Femur (tissue), 1 donor: ENCODE measurements around the gene UVRAG.

Source experiments
- DNase-seq: peaks from one replicate; pipeline ENCODE4 v3.0.0-alpha.2; 2017

The UVRAG gene

DNA sequence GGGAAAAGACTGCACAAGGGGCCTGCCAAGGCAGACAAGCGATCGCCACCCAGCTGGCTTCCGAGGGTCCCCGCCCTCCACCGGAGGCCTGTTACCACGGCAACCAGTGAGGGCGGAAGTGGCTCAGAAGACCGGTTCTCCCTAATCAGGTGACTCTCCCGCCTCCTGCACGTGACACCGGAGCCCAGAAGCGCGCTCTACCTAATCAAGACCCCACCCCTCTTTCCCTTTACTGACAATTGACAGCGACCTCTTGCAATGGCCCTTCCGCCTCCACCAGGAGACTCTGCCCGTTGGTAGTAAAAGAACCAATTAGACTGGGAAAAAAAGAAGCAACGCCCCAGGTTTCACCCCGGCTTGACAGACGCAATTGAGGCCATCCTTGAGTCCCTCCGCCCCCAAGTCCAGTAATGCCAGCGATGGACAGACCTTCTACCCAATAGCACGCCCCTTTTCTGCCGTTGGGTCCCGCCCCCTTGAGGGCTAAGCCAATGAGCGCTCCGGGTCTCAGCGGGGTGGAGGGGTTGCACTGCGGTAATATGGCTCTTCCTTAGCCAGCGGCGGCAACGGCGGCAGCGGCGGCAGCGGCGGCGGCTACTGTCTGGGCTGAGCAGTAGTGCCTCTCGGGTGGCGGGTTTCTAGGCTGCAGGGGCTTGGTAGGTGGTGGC, at the start of gene UVRAG:
UVRAG (plus strand) TSS at position 534 of the 668 bp plus-strand sequence. CDS start 198 bp downstream, outside the sequence.
- DNase-seq: peak; percentile 99

DNA sequence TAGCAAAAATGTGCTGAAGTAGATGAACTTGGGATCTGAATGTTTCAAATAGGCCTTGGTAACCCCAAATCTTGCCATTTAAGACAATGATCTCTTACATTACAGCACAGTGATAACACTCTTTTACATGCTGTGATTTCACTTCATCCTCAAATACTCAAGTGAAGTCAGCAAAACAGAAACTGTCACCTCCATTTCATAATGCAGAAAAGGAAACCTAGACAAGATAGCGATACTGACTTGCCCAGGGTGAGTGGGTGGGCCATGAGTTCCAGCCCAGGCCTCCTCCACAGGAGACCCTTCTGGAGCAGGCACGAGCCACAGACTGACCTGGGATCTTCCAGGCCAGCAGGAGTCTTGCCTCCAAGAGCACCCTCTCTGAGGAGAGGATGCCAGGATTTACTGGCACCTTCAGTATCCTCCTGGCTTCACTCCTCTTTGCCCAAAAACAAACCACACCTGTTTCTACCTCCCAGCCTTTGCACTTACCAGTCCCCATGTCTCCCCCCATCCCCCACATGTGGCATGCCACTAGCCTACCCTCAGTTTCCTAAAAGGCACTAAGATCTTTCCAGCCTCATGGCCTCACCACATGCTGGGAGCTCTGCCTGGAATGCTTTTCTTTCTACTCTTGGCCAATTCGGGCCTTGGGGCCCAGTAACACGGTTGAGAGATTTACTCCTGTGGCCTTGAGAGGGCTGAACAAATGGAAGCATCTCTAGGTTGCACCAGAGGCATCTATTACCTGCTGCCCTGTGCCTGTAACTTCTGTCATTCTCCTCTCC, 48.4 kb upstream of the UVRAG start:
- no peak for DNase-seq

DNA sequence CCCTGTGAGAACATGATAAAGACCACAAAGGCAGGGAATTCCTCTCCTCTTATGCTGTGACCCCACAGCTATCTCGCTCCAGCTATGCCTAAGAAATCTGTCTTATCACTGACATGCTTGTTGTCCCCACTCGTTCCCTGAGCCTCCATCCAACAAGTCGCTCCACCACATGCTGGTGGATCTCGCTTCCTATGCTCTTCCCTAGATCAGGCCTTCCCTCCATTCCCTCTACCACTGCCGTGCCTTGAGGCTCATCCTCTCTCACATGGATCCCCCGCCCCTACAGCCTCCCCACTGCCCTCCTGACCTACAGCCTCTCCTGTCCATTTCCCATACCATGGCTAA, 47.8 kb upstream of the UVRAG start:
- no peak for DNase-seq

DNA sequence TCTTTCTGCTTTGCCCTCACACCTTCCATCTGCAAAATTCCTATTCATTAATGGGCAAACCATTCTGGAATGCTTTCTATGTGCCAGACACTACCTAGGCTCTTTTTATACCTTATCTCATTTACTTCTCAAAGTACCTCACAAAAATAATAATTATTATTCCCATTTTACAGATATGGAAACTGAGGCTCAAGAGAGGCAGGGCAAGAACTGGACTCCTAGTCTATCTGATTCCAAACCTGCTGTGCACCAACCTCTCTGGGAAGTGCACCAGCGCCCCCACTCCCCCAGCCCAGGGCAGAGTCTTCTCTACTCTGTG, 47.3 kb upstream of the UVRAG start:
- no peak for DNase-seq

DNA sequence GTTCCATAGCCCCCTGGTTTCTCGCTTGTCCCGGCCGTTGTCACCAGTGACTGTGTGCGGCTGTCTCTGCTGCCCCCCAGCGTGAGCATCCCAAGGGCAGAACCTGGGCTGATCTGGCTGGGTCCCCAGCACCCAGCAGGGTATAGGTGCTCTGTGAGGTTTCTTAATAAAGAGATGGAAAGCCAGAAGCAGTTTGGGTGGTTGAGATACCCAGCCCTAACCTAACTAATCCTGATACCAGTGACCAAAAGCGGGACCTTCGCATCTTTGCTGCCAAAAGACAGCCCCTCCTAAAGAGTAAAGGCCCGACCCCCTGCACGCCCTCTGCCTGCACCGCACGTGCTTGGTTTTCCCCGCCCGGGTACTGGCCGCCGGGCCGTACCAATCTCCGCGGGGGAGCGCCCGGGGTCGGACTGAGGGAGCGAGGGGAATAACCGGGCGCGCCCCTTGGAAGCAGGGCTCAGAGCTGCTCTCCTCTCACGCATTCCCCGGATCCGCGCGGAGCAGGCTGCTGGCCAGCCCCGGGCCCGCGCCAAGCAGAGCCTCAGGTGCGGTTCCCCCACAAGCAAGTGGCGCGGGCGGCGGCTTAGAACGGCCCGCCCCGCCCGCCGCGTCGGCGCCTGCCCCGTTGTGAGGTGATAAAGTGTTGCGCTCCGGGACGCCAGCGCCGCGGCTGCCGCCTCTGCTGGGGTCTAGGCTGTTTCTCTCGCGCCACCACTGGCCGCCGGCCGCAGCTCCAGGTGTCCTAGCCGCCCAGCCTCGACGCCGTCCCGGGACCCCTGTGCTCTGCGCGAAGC, 46.7 kb upstream of the UVRAG start, which contains the start of gene DGAT2:
DGAT2 (plus strand) TSS at position 667 of the 797 bp plus-strand sequence. CDS start 214 bp downstream, outside the sequence.
- DNase-seq: peak; percentile 76

DNA sequence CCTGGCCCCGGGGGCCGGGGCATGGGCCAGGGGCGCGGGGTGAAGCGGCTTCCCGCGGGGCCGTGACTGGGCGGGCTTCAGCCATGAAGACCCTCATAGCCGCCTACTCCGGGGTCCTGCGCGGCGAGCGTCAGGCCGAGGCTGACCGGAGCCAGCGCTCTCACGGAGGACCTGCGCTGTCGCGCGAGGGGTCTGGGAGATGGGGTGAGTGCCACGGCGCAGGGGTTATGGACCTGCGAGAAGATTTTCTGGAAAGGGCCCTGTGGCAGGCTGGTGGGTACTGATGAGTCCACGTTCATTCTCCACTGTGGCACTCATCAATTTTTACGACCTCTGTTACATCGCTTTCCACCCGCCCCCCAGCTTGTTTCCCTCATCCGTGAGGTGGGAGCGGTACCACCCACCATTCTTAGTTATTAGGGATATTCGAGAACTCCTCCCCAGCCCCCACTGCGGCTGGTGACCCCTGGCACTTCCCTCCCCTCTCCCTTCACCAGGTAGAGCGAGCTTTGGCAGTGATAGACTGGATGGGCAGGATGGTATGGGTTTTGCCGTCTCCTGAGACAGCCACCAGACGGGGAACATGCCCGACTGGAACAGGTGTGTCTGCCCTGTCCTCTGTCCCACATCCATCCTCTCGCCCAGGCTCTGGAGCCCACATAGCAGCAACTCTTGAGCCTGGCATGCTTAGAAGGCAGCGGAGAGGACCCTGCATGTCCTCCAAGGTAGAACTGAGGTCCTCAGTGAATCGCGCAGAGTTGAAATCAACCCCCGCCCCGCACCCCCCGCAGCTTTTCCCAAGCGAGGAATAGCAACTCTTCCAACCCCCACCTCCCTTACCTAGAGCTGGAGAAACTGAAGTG, 45.9 kb upstream of the UVRAG start:
- no peak for DNase-seq

DNA sequence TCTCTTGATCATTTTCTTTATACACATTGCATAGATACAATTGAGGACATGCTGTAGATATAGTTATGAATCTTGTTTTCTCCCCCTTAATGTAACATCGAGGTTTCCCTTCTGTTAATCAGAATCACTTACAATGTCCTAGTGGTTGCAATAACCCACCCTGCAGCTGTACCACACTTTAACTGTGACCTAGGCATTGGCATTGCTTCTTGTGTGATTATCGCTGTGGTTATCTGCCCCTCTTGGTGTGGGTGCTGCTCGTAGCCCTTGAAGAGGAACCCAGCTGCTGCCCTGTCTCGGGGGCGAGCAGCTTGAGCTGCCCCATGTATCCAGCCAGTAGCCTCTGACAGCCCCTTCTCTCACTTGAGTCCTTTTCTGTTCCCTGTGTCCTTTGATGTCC, 44.9 kb upstream of the UVRAG start:
- DNase-seq: no peak

DNA sequence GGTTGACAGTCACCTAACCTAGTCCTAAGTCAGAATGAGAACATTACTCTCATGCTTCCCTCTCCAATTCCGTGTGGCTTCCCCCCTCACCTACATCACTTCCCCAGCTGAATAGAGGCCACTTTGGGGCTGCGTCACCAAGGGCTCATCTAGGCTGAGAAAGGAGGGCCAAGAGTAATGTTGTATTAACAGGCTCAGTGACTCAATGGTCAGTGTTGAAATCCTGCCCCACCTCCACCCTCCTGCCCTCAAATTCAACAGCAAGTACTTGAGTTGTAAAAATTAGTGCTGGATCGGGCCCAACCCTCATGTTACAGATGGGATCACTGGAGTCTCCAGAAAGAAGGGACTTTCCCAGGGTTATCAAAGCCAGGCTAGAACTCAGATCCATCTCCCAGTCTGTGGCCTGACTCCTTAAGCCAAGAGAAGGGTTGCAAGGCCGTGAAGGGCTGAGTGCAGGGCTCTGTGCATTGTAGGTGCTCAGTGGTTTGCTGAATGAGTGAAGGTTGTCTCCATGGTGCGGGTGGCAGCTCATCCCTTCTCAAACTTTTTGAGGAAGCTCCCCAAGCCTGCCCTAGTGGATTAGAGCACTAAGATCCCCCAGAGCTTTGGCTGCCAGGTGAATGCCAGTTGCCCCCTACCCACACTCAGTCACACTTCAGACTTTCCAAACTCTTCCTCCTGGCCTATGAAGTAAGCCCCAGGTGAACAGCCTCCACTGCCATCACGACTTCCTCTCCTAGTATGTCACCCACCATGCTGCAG, 43.2 kb upstream of the UVRAG start:
- no peak for DNase-seq

DNA sequence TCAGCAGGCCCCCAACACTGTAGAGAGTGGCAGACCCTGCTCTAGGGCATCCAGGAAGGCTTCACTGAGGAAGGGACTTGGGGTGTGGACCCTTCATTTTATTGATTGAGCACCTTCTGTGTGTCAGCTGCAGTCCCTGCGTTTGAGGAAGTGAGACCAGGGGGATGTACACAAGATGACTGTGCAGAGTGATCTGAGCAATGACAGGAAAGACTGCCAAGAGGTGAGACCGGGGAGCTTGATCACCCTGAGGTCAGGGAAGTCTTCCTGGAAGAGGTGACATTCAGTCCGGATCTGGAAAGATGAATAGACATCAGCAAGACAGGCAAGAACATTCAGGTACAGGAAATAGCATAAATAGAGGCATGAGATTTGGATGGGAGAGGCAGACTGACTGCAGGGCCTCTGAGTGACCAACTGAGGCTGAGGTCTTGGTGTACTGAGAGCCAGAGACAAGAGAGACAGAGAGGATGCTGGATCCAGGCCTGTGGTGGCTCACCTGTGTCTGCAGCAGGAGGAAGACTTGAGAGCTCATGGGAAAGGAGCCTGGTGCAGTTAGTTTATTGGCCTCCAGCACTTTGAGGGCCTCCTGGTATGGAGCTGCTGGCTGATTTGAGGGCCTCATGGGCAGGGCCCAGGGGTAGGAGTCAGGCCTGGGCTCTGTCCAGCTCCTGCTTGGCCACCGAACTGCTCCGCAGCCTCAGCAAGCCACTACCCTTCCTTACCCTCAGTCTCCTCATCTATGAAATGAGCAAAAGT, 41.2 kb upstream of the UVRAG start:
- no peak for DNase-seq

DNA sequence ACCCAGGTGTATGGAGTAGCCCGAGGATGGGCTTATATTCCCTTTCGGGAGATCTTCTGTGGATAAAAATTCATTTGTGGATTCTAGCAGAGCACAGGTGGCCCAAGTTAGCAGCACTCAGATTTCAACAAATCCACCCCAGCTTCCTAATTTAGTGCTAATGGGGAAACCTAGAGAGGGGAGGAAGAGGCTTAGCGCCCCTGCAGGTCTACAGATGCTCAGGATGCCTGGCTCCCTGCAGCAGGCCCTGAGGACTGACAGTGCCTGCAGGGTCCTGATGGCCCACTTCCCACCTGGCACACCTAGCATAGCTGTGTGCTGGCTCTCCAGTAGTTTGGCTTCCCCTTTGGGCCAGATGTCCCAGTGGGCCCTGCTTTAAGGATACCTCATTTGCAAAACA, 40.0 kb upstream of the UVRAG start:
- DNase-seq: no peak

DNA sequence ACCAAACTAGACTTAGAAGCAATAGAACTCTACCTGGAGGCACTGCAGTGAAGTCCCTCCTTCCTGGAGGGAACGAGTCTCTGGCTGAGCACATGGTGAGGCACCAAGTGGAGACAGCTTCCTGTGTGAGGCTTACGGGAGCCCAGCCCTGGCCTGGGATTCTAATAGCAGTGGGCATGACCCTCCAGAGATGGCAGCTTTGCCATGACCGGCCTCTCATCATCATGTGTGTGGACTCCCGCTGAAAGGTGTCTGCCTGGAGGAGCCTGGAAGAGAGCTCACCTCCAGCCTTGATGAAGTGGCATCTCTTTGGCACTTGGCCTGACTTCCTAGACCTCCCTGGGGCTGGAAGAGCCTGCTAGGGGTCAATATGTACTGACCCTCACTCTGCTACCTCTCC, 38.5 kb upstream of the UVRAG start:
- DNase-seq: no peak

DNA sequence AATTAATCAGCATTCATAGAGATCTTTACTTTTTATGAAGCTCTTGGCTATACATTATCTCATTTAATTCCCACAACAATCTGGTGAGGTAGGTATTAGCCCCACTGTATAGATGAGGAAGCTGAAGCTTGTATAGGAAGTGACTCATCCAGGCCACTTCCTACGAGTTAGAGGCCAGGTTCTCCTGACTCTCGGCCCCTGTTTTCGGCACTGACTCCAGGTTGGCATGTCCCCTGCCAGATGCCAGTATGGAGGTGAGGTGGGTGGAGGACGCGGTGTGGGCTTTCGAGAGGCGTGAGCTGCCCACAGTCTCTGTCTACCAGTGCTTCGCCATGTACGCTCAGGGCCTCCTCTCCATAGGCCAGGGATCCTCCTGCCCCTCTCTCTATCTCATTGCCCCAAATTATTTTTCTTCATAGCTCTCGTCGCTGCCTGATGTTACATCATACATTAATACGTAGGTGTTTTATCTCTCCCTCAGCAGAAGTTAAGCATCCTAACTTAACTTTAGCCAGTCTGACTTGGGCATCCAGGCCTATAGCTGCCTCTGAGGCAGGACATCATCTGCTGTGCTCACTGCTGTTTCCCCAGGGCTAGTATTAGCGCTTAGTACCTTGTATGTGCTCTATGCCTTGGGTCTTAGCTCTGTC, 37.4 kb upstream of the UVRAG start:
- DNase-seq: no peak

DNA sequence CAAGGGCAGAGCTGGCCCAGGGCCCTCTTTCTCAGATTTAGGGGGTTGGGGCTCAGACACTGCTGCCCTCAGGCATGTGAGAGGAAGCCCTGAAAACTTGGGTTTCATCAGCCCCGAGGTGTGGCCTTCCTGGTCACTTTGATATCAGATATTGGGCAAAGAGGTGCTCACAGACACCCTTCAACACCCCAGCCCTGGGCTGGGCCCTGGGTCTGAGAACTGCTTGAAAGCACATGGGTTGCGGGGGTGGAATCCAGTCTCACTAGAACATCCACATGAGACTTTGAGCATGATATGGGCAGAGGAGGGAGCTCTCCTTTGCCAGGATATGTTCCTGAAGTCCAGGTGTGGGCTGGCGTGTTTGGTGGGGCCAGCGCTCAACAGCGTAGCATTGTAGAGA, 36.0 kb upstream of the UVRAG start:
- DNase-seq: no peak

DNA sequence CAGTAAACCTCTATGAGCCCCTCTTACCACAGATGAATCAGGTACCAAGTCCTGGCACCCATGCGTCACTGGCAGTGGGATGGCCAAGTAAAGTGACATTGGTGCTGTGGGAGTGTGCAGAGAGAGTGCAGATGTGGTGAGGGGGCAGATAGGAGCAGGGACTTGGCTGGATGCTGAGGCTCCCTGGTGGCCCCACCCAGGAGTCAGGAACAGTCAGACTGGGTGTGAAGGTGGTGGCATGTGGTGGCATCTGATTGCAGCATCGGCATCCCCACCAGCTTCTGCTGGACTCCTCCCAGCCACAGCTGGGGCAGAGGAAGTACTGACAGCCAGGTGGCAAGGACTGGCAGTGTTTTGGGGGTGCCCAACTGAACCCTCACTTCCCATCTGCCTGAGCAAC, 35.0 kb upstream of the UVRAG start:
- no peak for DNase-seq

DNA sequence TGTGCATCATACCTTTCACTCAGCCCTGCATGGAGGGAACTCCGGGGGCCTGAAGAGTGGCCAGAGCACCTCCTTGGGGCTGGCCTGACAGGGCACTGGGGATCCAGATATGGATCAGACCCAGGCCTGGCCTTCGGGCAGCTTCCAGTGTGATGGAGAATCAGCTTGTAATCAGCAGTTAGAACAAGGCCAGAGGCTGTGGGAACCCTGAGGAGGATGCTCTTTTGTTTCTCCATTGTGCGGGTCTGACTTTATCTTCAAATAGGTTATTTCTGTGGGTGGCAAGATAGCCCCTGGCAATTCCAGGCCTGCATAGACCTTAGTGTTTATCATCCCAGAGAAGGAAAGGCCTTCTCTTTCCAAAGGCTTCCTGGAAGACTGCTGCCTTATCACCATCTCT, 34.1 kb upstream of the UVRAG start:
- no peak for DNase-seq

DNA sequence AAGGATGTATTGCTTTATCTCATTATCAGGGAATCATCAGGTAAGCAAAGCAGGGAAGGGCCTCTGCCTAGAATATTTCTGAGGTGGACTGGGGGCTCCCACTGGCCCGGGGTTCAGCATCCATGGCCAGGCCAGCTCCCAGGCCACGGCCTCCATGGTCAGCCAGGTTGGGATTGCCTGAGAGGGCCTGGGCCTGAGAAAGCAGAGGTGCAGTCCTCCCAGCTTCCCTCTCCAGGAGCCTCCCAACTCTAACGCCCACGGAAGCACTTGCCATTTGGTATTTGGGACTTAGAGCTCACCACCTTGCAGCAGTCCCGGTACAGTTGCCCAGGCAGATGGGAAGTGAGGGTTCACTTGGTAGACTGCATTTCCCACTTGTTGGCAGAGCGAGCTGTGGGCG, 33.7 kb upstream of the UVRAG start:
- no peak for DNase-seq

DNA sequence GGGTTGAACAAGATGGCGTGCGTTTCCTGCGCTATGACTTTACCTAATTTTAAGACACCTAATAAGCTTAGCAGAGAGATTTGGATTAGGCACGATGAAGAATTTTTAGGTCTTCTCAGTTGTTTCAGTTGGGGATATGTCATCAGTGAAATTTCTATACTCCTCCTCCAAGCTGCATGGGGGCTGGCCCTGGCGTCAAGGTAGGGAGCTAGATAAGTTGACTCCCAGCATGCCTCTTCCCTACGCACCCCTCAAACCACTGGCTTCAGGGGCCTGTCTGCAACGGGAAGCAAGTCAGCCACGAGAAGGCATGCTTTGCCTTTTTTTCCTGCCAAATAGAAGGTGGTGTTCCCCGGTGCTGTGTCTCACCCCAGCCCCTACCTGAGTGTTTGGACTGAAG, 33.2 kb upstream of the UVRAG start:
- no peak for DNase-seq

DNA sequence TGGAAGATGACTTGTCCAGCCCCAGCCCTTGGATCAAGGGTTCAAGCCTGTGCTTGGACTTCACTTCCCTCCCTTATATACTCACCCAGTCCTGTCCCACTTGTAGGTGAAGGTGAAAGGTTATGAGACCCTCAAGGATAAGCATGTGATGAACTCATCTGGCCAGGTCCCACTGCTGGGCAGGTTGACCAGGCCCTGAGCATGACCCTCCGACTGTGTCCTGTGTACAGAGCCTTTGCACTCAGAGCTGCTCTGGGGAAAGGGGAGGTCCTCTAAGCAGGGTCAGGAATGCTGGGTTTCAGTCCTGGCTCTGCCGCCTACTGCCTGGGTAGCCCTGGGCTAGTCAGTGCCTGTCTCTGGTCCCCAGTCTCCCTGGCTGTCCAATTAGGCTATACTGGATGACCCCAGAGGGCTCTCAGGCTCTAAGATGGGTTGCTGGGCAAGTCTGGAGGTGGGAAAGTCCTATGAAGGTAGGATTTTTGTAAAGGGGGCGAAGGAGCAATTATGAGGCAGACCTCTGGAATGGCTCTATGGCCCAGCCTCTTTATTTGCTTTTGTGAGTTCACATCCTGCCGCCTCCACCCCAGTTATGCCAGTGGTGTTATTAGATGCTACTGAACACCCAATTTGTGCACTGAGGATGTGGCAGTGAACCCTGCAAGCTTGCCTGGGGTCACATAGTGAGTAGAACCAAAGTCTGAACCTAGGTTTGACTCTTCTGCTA, 32.3 kb upstream of the UVRAG start:
- DNase-seq: no peak

DNA sequence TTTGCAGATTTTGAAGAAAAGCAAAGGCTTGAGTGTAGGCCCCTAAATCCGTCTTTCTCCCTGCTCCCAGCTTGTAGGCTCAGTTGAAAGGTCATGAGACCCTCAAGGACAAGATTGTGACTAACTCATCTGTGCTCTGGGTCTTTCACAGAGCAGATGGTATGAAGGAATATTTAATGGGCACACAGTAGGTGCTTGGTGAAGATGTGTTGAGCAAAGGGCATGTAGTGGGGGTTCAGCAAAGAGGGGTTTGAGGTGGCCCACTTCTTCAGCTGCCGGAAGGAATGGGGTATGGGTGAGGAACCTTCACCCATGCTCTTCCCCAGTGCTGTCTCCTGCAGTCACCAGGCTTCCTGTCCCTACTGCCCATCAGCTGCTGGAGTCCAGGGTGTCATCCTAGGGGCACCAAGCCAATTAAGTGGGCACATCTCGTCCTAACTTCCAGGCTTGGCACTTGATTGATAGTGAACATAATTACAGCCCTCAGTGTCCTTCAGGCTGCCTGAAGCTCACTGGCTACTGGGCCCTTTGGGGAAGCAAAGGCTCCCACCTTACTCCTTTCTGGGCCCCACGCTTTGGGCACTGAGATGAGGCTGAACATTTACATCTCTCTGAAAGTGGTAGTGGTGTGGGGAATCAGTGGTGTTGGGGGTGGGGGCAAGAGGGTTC, 31.5 kb upstream of the UVRAG start:
- no peak for DNase-seq

DNA sequence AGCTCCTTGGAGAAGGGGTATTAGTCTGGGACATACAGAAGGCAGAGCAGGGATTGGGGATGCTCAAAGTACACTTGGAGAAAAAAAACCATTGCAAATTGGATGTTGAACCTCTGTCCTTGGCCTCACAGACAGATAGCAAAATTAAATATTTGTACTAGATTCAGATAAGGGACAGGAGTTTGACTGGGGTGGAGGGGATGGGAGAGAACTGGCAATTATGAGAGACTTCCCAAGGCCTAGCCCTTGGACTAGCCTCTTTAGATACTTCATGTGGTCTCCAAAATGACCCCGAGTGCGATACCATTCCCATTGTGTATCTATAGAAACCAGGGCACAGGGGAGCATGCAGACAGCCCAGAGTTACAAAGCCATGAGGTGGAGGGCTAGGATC, 30.9 kb upstream of the UVRAG start:
- DNase-seq: no peak
